ENCODE results near the gene CARS2. TPM values are rescaled to one million over a fixed set of nuclear protein-coding genes. Genes with fewer than 3 reads are reported as not detected.

CARS2 gene
- total RNA-seq, 1 experiment from 2014 or later: 52.9 TPM

DNA sequence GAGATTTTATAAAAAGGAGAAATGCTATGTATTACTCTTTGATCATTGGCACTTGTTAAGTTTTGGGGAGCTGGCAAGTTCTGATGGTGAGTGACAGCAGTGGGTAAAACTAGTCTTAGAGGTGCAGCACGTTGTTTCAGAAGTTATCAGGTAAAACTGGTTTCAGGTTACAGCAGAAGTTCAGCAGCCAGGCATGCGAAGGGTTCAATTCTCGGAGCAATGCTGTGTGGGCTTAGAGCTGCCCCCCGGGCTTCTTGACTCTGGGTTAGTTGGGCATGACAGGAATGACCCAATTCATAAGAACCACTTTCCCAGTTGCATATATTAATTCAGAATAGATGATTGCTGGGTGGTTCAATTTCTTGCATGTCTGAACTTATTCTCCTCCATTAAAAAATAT, 42.4 kb upstream of the CARS2 start:
- Histone ChIP-seq H3K4me2 (ENCODE audit: low read length) (no peak overlapping the region), H3K36me3 (ENCODE audit: control insufficient read depth in 1 of 2, insufficient read depth in 2 of 2, low read length in 2 of 2) (no peaks in the 10 kb centered on the region), H3K4me1 (ENCODE audit: control insufficient read depth in 1 of 2, insufficient read depth in 2 of 2, low read length in 2 of 2) (no peaks in the 10 kb centered on the region), H3K9me3 (ENCODE audit: control insufficient read depth in 1 of 2, insufficient read depth in 1 of 2, low read depth in 1 of 2, low read length in 2 of 2) (peaks cover 0 to 16% of the 10 kb centered on the region in 2 experiments; a peak in 2 of 4 replicates), H3K27me3 (ENCODE audit: insufficient read depth, low read length) (no peaks in the 10 kb centered on the region), H4K20me1 (ENCODE audit: insufficient read depth) (no peaks in the 10 kb centered on the region), H3K27ac (ENCODE audit: low read depth, low read length) (no peak overlapping the region), H3K79me2 (ENCODE audit: insufficient read depth, low read length) (no peaks in the 10 kb centered on the region), H2AFZ (ENCODE audit: low read depth, low read length, poor library complexity, severe bottlenecking) (no peak overlapping the region), H3K4me3 (replicated peaks in 1 of 2; ENCODE audit: low read depth in 1 of 2, low read length in 2 of 2) (no peak overlapping the region), H3K9me2 (ENCODE audit: insufficient read depth) (no peaks in the 10 kb centered on the region), H3K9ac (ENCODE audit: low read length) (no peak overlapping the region)
- RAD21 ChIA-PET (ENCODE audit: low non-redundant PET in 1 of 2, low total read pairs in 2 of 2, uncharacterized antibody in 2 of 2, unreplicated experiment in 2 of 2): no interaction called here
- no peak for ATAC-seq
- BruUV-seq (replicated peaks): no TSS peak
- TF ChIP-seq CTCF (IDR thresholded peaks at IDR 0.05 in 2 of 3, conservative IDR thresholded peaks at IDR 0.05 in 1 of 3; ENCODE audit: borderline replicate concordance in 1 of 3, insufficient read depth in 1 of 3, low read depth in 2 of 3, low read length in 2 of 3) (no peak), SP1 (IDR thresholded peaks at IDR 0.05; ENCODE audit: low read depth) (no peak), REST (IDR thresholded peaks at IDR 0.05; ENCODE audit: low read depth) (no peak), EZH2 (IDR thresholded peaks at IDR 0.05) (no peak)
- TF ChIP-seq, protein P1, sequence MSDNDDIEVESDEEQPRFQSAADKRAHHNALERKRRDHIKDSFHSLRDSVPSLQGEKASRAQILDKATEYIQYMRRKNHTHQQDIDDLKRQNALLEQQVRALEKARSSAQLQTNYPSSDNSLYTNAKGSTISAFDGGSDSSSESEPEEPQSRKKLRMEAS (IDR thresholded peaks at IDR 0.05): no peak
- DNase-seq (ENCODE audit: low read depth, low spot score): no peak
- CTCF ChIA-PET: no interaction called here
- POLR2A ChIA-PET: no interaction called here
- intact Hi-C loops (cut with micrococcal nuclease): no loop called here

All from HCT116 (cell line).